Smooth muscle cell (in vitro differentiated cells): ENCODE measurements around the gene ZSCAN5B. TPM values are rescaled to one million over a fixed set of nuclear protein-coding genes. Genes with fewer than 3 reads are reported as not detected.
"Not testable (repeated sequence)": the region's sequence is repeated elsewhere in the genome, so short reads cannot be mapped to it uniquely, and the experiment has no call there.

ENCODE experiments used
- DNase-seq: peaks from one replicate; lab custom pipeline; 2025; ENCODE audit not compliant: unreplicated experiment; lab: John Stamatoyannopoulos, UW
- H2AFZ ChIP-seq: fragments of 200-600 bp; sonication (generic); 2 replicates; pipeline ENCODE4 v1.6.0; 2016; ENCODE audit warnings: antibody characterized with exemption, low read depth, mild to moderate bottlenecking
- H3F3A ChIP-seq: fragments of 200-600 bp; sonication (generic); 2 replicates; pipeline ENCODE4 v1.6.0; 2017; ENCODE audit warnings: antibody characterized with exemption, low read depth
- H3K27ac ChIP-seq: fragments of 200-600 bp; sonication (generic); 2 replicates; pipeline ENCODE4 v1.5.1; 2016; ENCODE audit warnings: low read depth, mild to moderate bottlenecking
- H3K27me3 ChIP-seq: fragments of 200-600 bp; sonication (generic); 2 replicates; pipeline ENCODE4 v1.6.1; 2016; ENCODE audit warnings: low read depth, mild to moderate bottlenecking
- H3K36me3 ChIP-seq: fragments of 200-600 bp; sonication (generic); 2 replicates; pipeline ENCODE4 v1.5.1; 2016; ENCODE audit warnings: low read depth
- H3K4me1 ChIP-seq: fragments of 200-600 bp; sonication (generic); 2 replicates; pipeline ENCODE4 v1.5.1; 2016; ENCODE audit warnings: low read depth
- H3K4me2 ChIP-seq: fragments of 200-600 bp; sonication (generic); 2 replicates; pipeline ENCODE4 v1.6.0; 2016; ENCODE audit warnings: mild to moderate bottlenecking
- H3K4me3 ChIP-seq: fragments of 200-600 bp; sonication (generic); 2 replicates; pipeline ENCODE4 v1.5.1; 2016; ENCODE audit warnings: mild to moderate bottlenecking
- H3K79me2 ChIP-seq: fragments of 200-600 bp; sonication (generic); 2 replicates; pipeline ENCODE4 v1.6.0; 2016; ENCODE audit warnings: low read depth, mild to moderate bottlenecking
- H3K9ac ChIP-seq: fragments of 200-600 bp; sonication (generic); 2 replicates; pipeline ENCODE4 v1.6.0; 2016; ENCODE audit warnings: low read depth
- H3K9me3 ChIP-seq: fragments of 200-600 bp; sonication (generic); replicated peaks from 2 replicates; pipeline ENCODE4 v1.5.1; 2016; ENCODE audit warnings: low read depth
- H4K20me1 ChIP-seq: fragments of 200-600 bp; sonication (generic); 2 replicates; pipeline ENCODE4 v1.6.0; 2016; ENCODE audit warnings: low read depth
- WGBS: methylation state at CpG from one replicate; pipeline ENCODE4 v1.1.7; 2016; ENCODE audit warnings: low lambda C conversion rate; 5-methylcytosine and 5-hydroxymethylcytosine counted together
- polyA plus RNA-seq: library from polyadenylated mRNA; unstranded; fragments of >200 nt; fragmentation: Nextera tagmentation; extraction: Ambion mirVana; gene quantifications from 2 replicates; pipeline ENCODE4 v1.2.1, GENCODE V29; 2016
- total RNA-seq: library from RNA; depleted of rRNA; stranded (reverse); fragments of >200 nt; gene quantifications from 2 replicates; pipeline ENCODE4 v1.2.3, GENCODE V29; 2014
- TF ChIP-seq, protein P1 (sequence below): fragments of 200-600 bp; sonication (generic); IDR thresholded peaks from 2 replicates; pipeline ENCODE4 v1.5.1; 2017; ENCODE audit warnings: borderline replicate concordance, mild to moderate bottlenecking, antibody characterized with exemption; ENCODE audit not compliant: insufficient read depth, poor library complexity, severe bottlenecking

ZSCAN5B gene, protein sequence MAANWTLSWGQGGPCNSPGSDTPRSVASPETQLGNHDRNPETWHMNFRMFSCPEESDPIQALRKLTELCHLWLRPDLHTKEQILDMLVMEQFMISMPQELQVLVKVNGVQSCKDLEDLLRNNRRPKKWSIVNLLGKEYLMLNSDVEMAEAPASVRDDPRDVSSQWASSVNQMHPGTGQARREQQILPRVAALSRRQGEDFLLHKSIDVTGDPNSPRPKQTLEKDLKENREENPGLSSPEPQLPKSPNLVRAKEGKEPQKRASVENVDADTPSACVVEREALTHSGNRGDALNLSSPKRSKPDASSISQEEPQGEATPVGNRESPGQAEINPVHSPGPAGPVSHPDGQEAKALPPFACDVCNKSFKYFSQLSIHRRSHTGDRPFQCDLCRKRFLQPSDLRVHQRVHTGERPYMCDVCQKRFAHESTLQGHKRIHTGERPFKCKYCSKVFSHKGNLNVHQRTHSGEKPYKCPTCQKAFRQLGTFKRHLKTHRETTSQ
- total RNA-seq (not detected in 2 replicates), polyA plus RNA-seq (0.19 TPM in 1 of 2 replicates, not detected in the other)

DNA sequence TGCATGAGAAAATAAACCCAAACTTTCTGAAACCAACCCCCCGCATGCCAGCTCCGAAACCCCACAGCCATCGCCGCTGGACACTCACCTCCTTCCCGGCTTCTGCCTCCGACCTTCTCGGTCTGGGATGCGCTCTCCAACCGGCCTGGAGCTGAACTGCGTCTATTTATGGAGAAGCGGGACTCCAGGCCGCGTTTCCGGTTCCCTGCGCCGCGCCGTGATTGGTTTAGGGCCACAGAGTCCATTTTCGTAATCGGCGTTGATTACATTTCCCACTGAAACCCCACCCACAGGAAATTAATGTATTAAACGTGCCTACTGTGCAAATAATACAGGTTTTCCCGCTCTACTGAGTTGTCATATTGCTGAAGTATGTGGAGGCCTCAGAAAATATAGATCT lies at the start of gene ZSCAN5B:
Gene ZSCAN5B (minus strand): TSS at position 138 of the 400 bp plus-strand sequence. CDS start 4,731 bp downstream, outside the sequence.
- not testable (repeated sequence) for H3K4me3 ChIP-seq, H3K4me1 ChIP-seq, H3K27ac ChIP-seq, H3K4me2 ChIP-seq, H3K27me3 ChIP-seq, H3F3A ChIP-seq, H3K36me3 ChIP-seq, H3K9ac ChIP-seq, H3K79me2 ChIP-seq, DNase-seq, H4K20me1 ChIP-seq, H3K9me3 ChIP-seq, H2AFZ ChIP-seq
- 86% methylated on average over 22 of the region's 23 CpGs for WGBS

DNA sequence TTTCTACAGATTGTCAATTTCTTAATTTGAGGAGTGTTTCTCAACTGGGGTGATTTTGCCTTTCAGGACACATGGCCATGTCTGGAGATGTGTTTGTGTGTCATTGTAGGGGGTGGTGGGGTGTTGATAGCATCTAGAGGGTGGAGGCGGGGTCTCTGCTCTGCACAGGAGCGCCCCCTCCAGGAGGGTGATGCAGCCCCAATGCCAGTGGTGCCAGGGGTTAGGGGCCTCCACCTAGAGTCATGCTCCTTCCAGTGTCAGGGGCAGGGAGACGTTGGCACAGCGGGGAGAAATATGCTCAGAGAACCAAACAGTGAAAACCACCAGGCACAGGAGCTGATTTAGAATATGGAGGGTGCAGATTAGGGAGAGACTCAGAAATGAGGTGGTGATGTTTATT lies 48.2 kb upstream of the ZSCAN5B start:
- H2AFZ ChIP-seq, H3K4me2 ChIP-seq, H3K27ac ChIP-seq, H3F3A ChIP-seq, DNase-seq, H3K27me3 ChIP-seq, H3K4me1 ChIP-seq, H3K4me3 ChIP-seq, H3K36me3 ChIP-seq, H3K9me3 ChIP-seq, H3K9ac ChIP-seq, H3K79me2 ChIP-seq, H4K20me1 ChIP-seq: not testable (repeated sequence)
- 64% methylated on average over 4 of the region's 4 CpGs for WGBS

DNA sequence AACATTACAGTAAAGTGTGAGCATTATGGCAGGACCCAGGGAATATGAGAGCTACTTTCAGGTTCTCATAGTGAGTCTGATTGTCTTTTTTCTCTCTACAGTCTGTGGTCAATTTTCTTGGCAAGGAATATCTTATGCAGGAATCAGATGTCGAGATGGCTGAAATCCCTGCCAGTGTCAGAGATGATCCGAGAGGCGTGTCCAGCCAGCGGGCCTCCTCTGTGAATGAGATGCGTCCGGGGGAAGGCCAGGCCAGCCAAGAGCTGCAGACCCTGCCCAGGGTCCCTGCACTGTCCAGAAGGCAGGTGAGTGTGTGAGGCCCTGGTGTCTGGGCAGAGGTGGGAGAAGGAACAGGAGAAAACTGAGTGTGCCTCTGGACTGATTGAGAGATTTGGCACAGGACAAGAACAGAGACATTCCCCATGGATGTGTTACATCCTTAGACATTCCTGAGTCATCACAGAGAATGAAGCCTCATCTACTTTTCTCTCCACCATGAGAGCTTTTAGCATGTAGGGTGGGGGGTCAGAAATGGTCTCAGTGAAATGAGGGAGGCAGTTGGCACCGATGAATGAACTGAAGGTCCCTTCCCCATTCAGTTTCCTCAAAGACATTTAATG lies 47.6 kb upstream of the ZSCAN5B start:
- DNase-seq: no peak

DNA sequence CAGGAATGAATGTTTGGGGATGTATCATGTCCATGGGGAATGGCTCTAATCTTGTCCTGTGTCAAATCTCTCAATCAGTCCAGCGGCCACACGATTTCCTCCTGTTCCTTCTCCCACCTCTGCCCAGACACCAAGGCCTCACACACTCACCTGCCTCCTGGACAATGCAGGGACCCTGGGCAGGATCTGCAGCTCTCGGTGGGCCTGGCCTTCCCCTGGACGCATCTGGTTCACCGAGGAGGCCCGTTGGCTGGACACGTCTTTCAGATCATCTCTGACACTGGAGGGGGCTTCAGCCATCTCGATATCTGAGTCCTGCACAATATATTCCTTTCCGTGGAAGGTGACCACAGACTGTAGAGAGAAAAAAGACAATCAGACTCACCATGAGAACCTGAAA lies 25.9 kb upstream of the ZSCAN5B start:
- H3K4me3 ChIP-seq: no peak overlapping the region
- DNase-seq: no peak
- no peaks in the 10 kb centered on the region for H3K79me2 ChIP-seq
- TF ChIP-seq, protein P1, sequence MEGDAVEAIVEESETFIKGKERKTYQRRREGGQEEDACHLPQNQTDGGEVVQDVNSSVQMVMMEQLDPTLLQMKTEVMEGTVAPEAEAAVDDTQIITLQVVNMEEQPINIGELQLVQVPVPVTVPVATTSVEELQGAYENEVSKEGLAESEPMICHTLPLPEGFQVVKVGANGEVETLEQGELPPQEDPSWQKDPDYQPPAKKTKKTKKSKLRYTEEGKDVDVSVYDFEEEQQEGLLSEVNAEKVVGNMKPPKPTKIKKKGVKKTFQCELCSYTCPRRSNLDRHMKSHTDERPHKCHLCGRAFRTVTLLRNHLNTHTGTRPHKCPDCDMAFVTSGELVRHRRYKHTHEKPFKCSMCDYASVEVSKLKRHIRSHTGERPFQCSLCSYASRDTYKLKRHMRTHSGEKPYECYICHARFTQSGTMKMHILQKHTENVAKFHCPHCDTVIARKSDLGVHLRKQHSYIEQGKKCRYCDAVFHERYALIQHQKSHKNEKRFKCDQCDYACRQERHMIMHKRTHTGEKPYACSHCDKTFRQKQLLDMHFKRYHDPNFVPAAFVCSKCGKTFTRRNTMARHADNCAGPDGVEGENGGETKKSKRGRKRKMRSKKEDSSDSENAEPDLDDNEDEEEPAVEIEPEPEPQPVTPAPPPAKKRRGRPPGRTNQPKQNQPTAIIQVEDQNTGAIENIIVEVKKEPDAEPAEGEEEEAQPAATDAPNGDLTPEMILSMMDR: no peak
- H3K9ac ChIP-seq: no peak overlapping the region
- H3K4me2 ChIP-seq: no peak overlapping the region
- H2AFZ ChIP-seq: no peak overlapping the region
- H3K27me3 ChIP-seq: no peaks in the 10 kb centered on the region
- no peaks in the 10 kb centered on the region for H4K20me1 ChIP-seq
- 91% methylated on average over 9 of the region's 9 CpGs for WGBS
- no peaks in the 10 kb centered on the region for H3K9me3 ChIP-seq
- no peaks in the 10 kb centered on the region for H3K4me1 ChIP-seq
- no peak overlapping the region for H3K27ac ChIP-seq
- H3F3A ChIP-seq: no peaks in the 10 kb centered on the region
- H3K36me3 ChIP-seq: no peaks in the 10 kb centered on the region

More for the DNA sequence above, 47.6 kb upstream of the ZSCAN5B start:
- H3K27me3 ChIP-seq: no peaks in the 10 kb centered on the region
- no peaks in the 10 kb centered on the region for H3K36me3 ChIP-seq
- no peak overlapping the region for H3K4me3 ChIP-seq
- 91% methylated on average over 7 of the region's 7 CpGs for WGBS
- H3F3A ChIP-seq: no peaks in the 10 kb centered on the region
- no peaks in the 10 kb centered on the region for H3K4me1 ChIP-seq
- H3K27ac ChIP-seq: no peak overlapping the region
- H3K4me2 ChIP-seq: no peak overlapping the region
- TF ChIP-seq, protein P1: no peak
- no peaks in the 10 kb centered on the region for H3K79me2 ChIP-seq
- no peaks in the 10 kb centered on the region for H4K20me1 ChIP-seq
- H2AFZ ChIP-seq: no peak overlapping the region
- no peak overlapping the region for H3K9ac ChIP-seq
- no peaks in the 10 kb centered on the region for H3K9me3 ChIP-seq
